ENCODE data around the gene GTPBP3. TPM values are rescaled to one million over a fixed set of nuclear protein-coding genes. Genes with fewer than 3 reads are reported as not detected.

GTPBP3 gene
- total and polyA plus RNA-seq, 2 of the 13 experiments (the other 11 are each of a cell fraction or from before 2014, with no cell fraction given) = 17.5 to 30.0 TPM

DNA sequence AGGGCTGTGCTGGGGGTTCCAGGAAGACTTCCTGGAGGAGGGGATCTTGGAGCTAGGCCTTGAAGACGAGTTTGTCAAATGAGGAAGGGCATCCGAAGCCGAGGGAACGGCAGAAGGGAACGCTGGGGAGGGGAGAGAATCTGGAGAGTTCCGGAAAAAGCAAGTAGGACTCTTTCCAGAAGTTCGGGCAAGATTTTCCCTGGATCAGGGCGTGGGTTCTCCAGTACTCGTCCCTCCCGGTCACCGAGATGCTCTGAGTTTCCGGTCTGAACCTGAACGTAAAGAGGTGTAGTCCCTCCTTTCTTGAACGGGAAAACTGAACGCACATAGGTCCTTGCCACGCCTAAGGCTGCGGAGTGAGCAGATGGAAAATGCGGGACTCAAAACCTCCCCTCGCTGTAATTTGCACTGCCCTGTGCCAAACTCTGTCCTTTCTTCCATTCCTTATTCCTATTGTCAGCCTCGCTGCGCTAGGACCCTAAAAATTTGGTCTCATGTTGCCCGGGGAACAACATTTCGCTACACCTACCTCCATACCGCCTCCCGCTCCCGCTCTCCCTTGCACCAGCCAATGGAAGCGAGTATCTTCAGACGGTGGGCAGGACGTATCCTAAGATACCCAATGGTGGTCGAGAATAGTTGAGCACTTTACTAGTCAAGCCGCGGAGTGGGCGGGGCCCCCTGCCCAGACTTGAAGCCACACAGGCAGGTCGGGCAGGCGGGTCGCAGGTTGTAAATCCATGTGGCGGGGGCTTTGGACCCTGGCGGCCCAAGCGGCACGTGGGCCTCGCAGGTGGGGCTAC, at the start of gene GTPBP3 (continued):
- no peak for TF ChIP-seq SIX1 (CRISPR knock-in tag; IDR thresholded peaks at IDR 0.05; ENCODE audit: borderline replicate concordance)
- TF ChIP-seq, protein P1, sequence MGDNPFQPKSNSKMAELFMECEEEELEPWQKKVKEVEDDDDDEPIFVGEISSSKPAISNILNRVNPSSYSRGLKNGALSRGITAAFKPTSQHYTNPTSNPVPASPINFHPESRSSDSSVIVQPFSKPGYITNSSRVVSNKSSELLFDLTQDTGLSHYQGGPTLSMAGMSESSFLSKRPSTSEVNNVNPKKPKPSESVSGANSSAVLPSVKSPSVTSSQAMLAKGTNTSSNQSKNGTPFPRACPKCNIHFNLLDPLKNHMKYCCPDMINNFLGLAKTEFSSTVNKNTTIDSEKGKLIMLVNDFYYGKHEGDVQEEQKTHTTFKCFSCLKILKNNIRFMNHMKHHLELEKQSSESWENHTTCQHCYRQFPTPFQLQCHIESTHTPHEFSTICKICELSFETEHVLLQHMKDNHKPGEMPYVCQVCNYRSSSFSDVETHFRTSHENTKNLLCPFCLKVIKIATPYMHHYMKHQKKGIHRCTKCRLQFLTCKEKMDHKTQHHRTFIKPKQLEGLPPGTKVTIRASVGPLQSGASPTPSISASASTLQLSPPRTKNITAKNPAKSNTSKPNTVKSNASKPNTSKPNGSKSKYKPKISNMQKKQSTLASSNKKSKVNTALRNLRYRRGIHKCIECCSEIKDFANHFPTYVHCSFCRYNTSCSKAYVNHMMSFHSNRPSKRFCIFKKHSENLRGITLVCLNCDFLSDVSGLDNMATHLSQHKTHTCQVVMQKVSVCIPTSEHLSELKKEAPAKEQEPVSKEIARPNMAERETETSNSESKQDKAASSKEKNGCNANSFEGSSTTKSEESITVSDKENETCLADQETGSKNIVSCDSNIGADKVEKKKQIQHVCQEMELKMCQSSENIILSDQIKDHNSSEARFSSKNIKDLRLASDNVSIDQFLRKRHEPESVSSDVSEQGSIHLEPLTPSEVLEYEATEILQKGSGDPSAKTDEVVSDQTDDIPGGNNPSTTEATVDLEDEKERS (CRISPR knock-in tag; IDR thresholded peaks at IDR 0.05) = no peak
- TF ChIP-seq CENPBD1 (CRISPR knock-in tag; IDR thresholded peaks at IDR 0.05; ENCODE audit: borderline replicate concordance, low read depth) = 0 out of 2 replicates have a peak, but pooled peaks have one; percentile 57
- TF ChIP-seq, protein P2, sequence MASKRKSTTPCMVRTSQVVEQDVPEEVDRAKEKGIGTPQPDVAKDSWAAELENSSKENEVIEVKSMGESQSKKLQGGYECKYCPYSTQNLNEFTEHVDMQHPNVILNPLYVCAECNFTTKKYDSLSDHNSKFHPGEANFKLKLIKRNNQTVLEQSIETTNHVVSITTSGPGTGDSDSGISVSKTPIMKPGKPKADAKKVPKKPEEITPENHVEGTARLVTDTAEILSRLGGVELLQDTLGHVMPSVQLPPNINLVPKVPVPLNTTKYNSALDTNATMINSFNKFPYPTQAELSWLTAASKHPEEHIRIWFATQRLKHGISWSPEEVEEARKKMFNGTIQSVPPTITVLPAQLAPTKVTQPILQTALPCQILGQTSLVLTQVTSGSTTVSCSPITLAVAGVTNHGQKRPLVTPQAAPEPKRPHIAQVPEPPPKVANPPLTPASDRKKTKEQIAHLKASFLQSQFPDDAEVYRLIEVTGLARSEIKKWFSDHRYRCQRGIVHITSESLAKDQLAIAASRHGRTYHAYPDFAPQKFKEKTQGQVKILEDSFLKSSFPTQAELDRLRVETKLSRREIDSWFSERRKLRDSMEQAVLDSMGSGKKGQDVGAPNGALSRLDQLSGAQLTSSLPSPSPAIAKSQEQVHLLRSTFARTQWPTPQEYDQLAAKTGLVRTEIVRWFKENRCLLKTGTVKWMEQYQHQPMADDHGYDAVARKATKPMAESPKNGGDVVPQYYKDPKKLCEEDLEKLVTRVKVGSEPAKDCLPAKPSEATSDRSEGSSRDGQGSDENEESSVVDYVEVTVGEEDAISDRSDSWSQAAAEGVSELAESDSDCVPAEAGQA (IDR thresholded peaks at IDR 0.05; ENCODE audit: low read depth) = peak; percentile 94
- TF ChIP-seq, protein P2 (CRISPR knock-in tag; IDR thresholded peaks at IDR 0.05; ENCODE audit: borderline replicate concordance) = no peak
- TF ChIP-seq GFI1 (CRISPR knock-in tag; IDR thresholded peaks at IDR 0.05; ENCODE audit: borderline replicate concordance) = no peak
- no peak for TF ChIP-seq ZFP62 (CRISPR knock-in tag; IDR thresholded peaks at IDR 0.05)
- TF ChIP-seq ISX (CRISPR knock-in tag; conservative IDR thresholded peaks at IDR 0.05) = no peak
- TF ChIP-seq ZMYM2 (CRISPR knock-in tag; IDR thresholded peaks at IDR 0.05) = no peak
- no peak; the same call in 1 of the 2 replicates for TF ChIP-seq ZNF556 (CRISPR knock-in tag; IDR thresholded peaks at IDR 0.05; ENCODE audit: borderline replicate concordance)
- TF ChIP-seq ZNF101 (CRISPR knock-in tag; IDR thresholded peaks at IDR 0.05; ENCODE audit: borderline replicate concordance, low read depth) = no peak
- peak; percentile 37; the same call in 1 of the 2 replicates for TF ChIP-seq ZNF761 (CRISPR knock-in tag; conservative IDR thresholded peaks at IDR 0.05)
- TF ChIP-seq ZNF850 (CRISPR knock-in tag; conservative IDR thresholded peaks at IDR 0.05) = no peak
- TF ChIP-seq NFKB2 (CRISPR knock-in tag; IDR thresholded peaks at IDR 0.05; ENCODE audit: borderline replicate concordance) = 0 out of 2 replicates have a peak, but pooled peaks have one; percentile 41
- no peak for TF ChIP-seq KDM4B (CRISPR knock-in tag; IDR thresholded peaks at IDR 0.05)
- TF ChIP-seq ZNF558 (CRISPR knock-in tag; IDR thresholded peaks at IDR 0.05; ENCODE audit: borderline replicate concordance) = 0 out of 2 replicates have a peak, but pooled peaks have one; percentile 54
- TF ChIP-seq ZNF720 (CRISPR knock-in tag; IDR thresholded peaks at IDR 0.05) = no peak
